Liver (tissue), 9 donors: Measurements from ENCODE around the gene SELENOM. TPM values are rescaled to one million over a fixed set of nuclear protein-coding genes. Genes with fewer than 3 reads are reported as not detected.

Experiments used
- DNase-seq: peaks from one replicate; pipeline ENCODE4 v3.0.0-alpha.2; 2017; ENCODE audit warnings: low spot score
- H3K27ac ChIP-seq, 2 donors: one replicate each; pipeline ENCODE4 v1.7.0; 2013; ENCODE audit warnings: inconsistent platforms in 2 of 2, low read length in 2 of 2, control low read depth in 1 of 2, low read depth in 1 of 2, mild to moderate bottlenecking in 1 of 2
- H3K27me3 ChIP-seq, 4 donors: one replicate each; pipeline versions ENCODE4 v1.6.1 to v1.7.0; 2013; ENCODE audit warnings: low read length in 3 of 4, inconsistent platforms in 1 of 4, mild to moderate bottlenecking in 1 of 4, moderate library complexity in 1 of 4; ENCODE audit not compliant: control insufficient read depth in 4 of 4, insufficient read depth in 4 of 4
- H3K36me3 ChIP-seq, 4 donors: one replicate each; pipeline versions ENCODE4 v1.6.1 to v1.7.0; 2013; ENCODE audit warnings: low read length in 3 of 4, mild to moderate bottlenecking in 3 of 4, low read depth in 1 of 4, moderate library complexity in 1 of 4; ENCODE audit not compliant: control insufficient read depth in 4 of 4, insufficient read depth in 3 of 4
- H3K4me1 ChIP-seq, 4 donors: one replicate each; pipeline versions ENCODE4 v1.6.1 to v1.7.0; 2013; ENCODE audit warnings: low read length in 3 of 4, mild to moderate bottlenecking in 3 of 4, moderate library complexity in 1 of 4; ENCODE audit not compliant: control insufficient read depth in 4 of 4, insufficient read depth in 4 of 4
- H3K4me3 ChIP-seq, 3 donors: one replicate each; pipeline versions ENCODE4 v1.6.1 to v1.7.0; 2013; ENCODE audit warnings: low read length in 3 of 3, control low read depth in 1 of 3, low read depth in 1 of 3, mild to moderate bottlenecking in 1 of 3
- H3K9ac ChIP-seq, 2 donors: one replicate each; pipeline ENCODE4 v1.7.0; 2013; ENCODE audit warnings: low read length in 2 of 2, mild to moderate bottlenecking in 2 of 2, moderate library complexity in 2 of 2, control low read depth in 1 of 2, low read depth in 1 of 2
- H3K9me3 ChIP-seq, 4 donors: one replicate each; pipeline versions ENCODE4 v1.6.1 to v1.7.0; 2013; ENCODE audit warnings: low read length in 3 of 4; ENCODE audit not compliant: control insufficient read depth in 4 of 4
- EGR1 ChIP-seq, 2 donors: IDR thresholded peaks; 2 replicates each; pipeline ENCODE4 v1.6.1; 2016 to 2018; ENCODE audit warnings: antibody characterized with exemption in 2 of 2, low read depth in 2 of 2
- FOXA1 ChIP-seq: IDR thresholded peaks from 2 replicates; pipeline ENCODE4 v1.6.1; 2016; ENCODE audit warnings: antibody characterized with exemption
- FOXA2 ChIP-seq: IDR thresholded peaks from 2 replicates; pipeline ENCODE4 v1.6.1; 2016; ENCODE audit warnings: antibody characterized with exemption
- GABPA ChIP-seq, 2 donors: IDR thresholded peaks in 1 of 2; conservative IDR thresholded peaks in 1 of 2; 2 replicates each; pipeline ENCODE4 v1.6.1; 2016; ENCODE audit warnings: antibody characterized with exemption in 2 of 2, mild to moderate bottlenecking in 1 of 2, moderate library complexity in 1 of 2
- HNF4A ChIP-seq, 2 donors: conservative IDR thresholded peaks; 2 replicates each; pipeline ENCODE4 v1.6.1; 2016; ENCODE audit warnings: antibody characterized with exemption in 2 of 2, mild to moderate bottlenecking in 2 of 2
- HNF4G ChIP-seq: IDR thresholded peaks from 2 replicates; pipeline ENCODE4 v1.6.1; 2016; ENCODE audit warnings: antibody characterized with exemption
- NR2F2 ChIP-seq: IDR thresholded peaks from 2 replicates; pipeline ENCODE4 v1.6.1; 2016; ENCODE audit warnings: antibody characterized with exemption
- RAD21 ChIP-seq, 2 donors: IDR thresholded peaks; 2 replicates each; pipeline ENCODE4 v1.6.1; 2016; ENCODE audit warnings: antibody characterized with exemption in 2 of 2, mild to moderate bottlenecking in 2 of 2
- TAF1 ChIP-seq: conservative IDR thresholded peaks from 2 replicates; pipeline ENCODE4 v1.6.1; 2016; ENCODE audit warnings: antibody characterized with exemption, mild to moderate bottlenecking
- YY1 ChIP-seq: IDR thresholded peaks from 2 replicates; pipeline ENCODE4 v1.6.1; 2016; ENCODE audit warnings: antibody characterized with exemption, mild to moderate bottlenecking
- WGBS: extraction: QIAGEN DNeasy Blood & Tissue Kit; methylation state at CpG from one replicate; pipeline ENCODE4 v1.1.7; 2013; 5-methylcytosine and 5-hydroxymethylcytosine counted together
- polyA plus RNA-seq, 2 donors: library from polyadenylated mRNA; stranded (reverse) in 1 of 2; unstranded in 1 of 2; fragments of 200-250 nt in 1 of 2; fragments of >200 nt in 1 of 2; fragmentation: Nextera tagmentation in 1 of 2; extraction: Ambion mirVana in 1 of 2; gene quantifications; one replicate each; pipeline versions ENCODE4 v1.2.1 to v1.2.3, GENCODE V29; 2013 to 2015
- total RNA-seq, 2 donors: library from RNA; depleted of rRNA; stranded (reverse); fragments of >200 nt; gene quantifications; one replicate each; pipeline ENCODE4 v1.2.3, GENCODE V29; 2014
- TF ChIP-seq, protein P1 (sequence below): IDR thresholded peaks from 2 replicates; pipeline ENCODE4 v1.6.1; 2016; ENCODE audit warnings: antibody characterized with exemption
- TF ChIP-seq, protein P2 (sequence below): IDR thresholded peaks from 2 replicates; pipeline ENCODE4 v1.6.1; 2016; ENCODE audit warnings: antibody characterized with exemption, mild to moderate bottlenecking
- TF ChIP-seq, protein P3 (sequence below): fragments of 150-350 bp; IDR thresholded peaks from 2 replicates; pipeline ENCODE4 v1.5.1; 2017; ENCODE audit warnings: improper control_type of control experiment, low read depth, low read length; ENCODE audit not compliant: missing input control
- TF ChIP-seq, protein P4 (sequence below): IDR thresholded peaks from 2 replicates; pipeline ENCODE4 v1.6.1; 2016; ENCODE audit warnings: antibody characterized with exemption
- TF ChIP-seq, protein P5 (sequence below): IDR thresholded peaks from 2 replicates; pipeline ENCODE4 v1.6.1; 2016; ENCODE audit warnings: antibody characterized with exemption
- donor health status: healthy.
- donor health status: healthy.
- donor health status: healthy.
- donor health status: healthy.
- donor health status: healthy.

SELENOM gene
- total and polyA plus RNA-seq, 4 donors = 3.0 to 17.3 (median 12.2) TPM

DNA sequence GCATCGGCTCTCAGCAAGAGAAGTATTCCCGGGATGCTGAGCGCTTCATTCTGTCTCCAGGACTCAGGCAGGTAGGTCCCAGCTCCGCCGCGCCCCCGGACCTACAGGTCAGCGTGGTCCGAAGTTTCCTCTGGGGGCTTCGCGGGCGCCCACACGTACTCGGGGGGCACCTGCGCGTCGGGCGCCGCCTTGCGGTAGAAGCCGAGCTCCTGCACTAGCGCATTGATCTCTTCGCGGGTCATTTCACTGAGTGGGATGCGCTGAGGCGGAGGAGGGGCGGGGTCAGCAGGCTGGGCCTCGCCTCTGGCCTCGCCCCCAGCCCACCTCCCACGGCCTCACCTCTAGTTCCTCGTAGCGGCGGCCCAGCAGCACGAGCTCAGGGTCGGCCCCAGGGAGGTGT lies 2.5 kb downstream of the SELENOM start:
- H3K4me1 ChIP-seq = peaks cover 4 to 7% (median 6%) of the 10 kb centered on the region in 4 donors
- 33% methylated on average over 35 of the region's 35 CpGs for WGBS
- H3K9me3 ChIP-seq = no peaks in the 10 kb centered on the region
- no peak overlapping the region for H3K9ac ChIP-seq
- H3K36me3 ChIP-seq = peaks cover 0 to 3% (median 0%) of the 10 kb centered on the region in 4 donors
- no peak overlapping the region for H3K27ac ChIP-seq
- H3K4me3 ChIP-seq = no peak overlapping the region
- TF ChIP-seq FOXA2 (no peak), TAF1 (no peak), FOXA1 (no peak), GABPA (IDR thresholded peaks at IDR 0.05 in 1 of 2, conservative IDR thresholded peaks at IDR 0.05 in 1 of 2) (no peak), HNF4G (no peak), HNF4A (conservative IDR thresholded peaks at IDR 0.05) (no peak), YY1 (no peak), NR2F2 (no peak), RAD21 (IDR thresholded peaks at IDR 0.05) (no peak), EGR1 (IDR thresholded peaks at IDR 0.05; ENCODE audit: low read depth in 2 of 2) (no peak)
- TF ChIP-seq, protein P1, sequence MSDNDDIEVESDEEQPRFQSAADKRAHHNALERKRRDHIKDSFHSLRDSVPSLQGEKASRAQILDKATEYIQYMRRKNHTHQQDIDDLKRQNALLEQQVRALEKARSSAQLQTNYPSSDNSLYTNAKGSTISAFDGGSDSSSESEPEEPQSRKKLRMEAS = no peak
- TF ChIP-seq, protein P2, sequence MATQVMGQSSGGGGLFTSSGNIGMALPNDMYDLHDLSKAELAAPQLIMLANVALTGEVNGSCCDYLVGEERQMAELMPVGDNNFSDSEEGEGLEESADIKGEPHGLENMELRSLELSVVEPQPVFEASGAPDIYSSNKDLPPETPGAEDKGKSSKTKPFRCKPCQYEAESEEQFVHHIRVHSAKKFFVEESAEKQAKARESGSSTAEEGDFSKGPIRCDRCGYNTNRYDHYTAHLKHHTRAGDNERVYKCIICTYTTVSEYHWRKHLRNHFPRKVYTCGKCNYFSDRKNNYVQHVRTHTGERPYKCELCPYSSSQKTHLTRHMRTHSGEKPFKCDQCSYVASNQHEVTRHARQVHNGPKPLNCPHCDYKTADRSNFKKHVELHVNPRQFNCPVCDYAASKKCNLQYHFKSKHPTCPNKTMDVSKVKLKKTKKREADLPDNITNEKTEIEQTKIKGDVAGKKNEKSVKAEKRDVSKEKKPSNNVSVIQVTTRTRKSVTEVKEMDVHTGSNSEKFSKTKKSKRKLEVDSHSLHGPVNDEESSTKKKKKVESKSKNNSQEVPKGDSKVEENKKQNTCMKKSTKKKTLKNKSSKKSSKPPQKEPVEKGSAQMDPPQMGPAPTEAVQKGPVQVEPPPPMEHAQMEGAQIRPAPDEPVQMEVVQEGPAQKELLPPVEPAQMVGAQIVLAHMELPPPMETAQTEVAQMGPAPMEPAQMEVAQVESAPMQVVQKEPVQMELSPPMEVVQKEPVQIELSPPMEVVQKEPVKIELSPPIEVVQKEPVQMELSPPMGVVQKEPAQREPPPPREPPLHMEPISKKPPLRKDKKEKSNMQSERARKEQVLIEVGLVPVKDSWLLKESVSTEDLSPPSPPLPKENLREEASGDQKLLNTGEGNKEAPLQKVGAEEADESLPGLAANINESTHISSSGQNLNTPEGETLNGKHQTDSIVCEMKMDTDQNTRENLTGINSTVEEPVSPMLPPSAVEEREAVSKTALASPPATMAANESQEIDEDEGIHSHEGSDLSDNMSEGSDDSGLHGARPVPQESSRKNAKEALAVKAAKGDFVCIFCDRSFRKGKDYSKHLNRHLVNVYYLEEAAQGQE = no peak
- TF ChIP-seq, protein P3, sequence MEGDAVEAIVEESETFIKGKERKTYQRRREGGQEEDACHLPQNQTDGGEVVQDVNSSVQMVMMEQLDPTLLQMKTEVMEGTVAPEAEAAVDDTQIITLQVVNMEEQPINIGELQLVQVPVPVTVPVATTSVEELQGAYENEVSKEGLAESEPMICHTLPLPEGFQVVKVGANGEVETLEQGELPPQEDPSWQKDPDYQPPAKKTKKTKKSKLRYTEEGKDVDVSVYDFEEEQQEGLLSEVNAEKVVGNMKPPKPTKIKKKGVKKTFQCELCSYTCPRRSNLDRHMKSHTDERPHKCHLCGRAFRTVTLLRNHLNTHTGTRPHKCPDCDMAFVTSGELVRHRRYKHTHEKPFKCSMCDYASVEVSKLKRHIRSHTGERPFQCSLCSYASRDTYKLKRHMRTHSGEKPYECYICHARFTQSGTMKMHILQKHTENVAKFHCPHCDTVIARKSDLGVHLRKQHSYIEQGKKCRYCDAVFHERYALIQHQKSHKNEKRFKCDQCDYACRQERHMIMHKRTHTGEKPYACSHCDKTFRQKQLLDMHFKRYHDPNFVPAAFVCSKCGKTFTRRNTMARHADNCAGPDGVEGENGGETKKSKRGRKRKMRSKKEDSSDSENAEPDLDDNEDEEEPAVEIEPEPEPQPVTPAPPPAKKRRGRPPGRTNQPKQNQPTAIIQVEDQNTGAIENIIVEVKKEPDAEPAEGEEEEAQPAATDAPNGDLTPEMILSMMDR = no peak
- TF ChIP-seq, protein P4, sequence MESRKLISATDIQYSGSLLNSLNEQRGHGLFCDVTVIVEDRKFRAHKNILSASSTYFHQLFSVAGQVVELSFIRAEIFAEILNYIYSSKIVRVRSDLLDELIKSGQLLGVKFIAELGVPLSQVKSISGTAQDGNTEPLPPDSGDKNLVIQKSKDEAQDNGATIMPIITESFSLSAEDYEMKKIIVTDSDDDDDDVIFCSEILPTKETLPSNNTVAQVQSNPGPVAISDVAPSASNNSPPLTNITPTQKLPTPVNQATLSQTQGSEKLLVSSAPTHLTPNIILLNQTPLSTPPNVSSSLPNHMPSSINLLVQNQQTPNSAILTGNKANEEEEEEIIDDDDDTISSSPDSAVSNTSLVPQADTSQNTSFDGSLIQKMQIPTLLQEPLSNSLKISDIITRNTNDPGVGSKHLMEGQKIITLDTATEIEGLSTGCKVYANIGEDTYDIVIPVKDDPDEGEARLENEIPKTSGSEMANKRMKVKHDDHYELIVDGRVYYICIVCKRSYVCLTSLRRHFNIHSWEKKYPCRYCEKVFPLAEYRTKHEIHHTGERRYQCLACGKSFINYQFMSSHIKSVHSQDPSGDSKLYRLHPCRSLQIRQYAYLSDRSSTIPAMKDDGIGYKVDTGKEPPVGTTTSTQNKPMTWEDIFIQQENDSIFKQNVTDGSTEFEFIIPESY = no peak
- TF ChIP-seq, protein P5, sequence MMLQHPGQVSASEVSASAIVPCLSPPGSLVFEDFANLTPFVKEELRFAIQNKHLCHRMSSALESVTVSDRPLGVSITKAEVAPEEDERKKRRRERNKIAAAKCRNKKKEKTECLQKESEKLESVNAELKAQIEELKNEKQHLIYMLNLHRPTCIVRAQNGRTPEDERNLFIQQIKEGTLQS = no peak
- H3K27me3 ChIP-seq = no peaks in the 10 kb centered on the region
- DNase-seq = no peak
